ENCODE results near the gene RIPPLY2. TPM values are rescaled to one million over a fixed set of nuclear protein-coding genes. Genes with fewer than 3 reads are reported as not detected.

RIPPLY2 gene
- total RNA-seq, 4 donors from 2014 or later: 1.1 TPM; not detected in 3

GRCh38 chr6:83883240-83883639 is 30.1 kb downstream of the RIPPLY2 start:
- Histone ChIP-seq H3K27me3 (no peaks in the 10 kb centered on the region), H3K36me3 (no peaks in the 10 kb centered on the region), H3K4me1 (peaks cover 0 to 3% (median 0%) of the 10 kb centered on the region in 3 donors), H3K27ac (no peak overlapping the region), H3K9me3 (no peaks in the 10 kb centered on the region), H3K4me3 (no peak overlapping the region)
- TF ChIP-seq POLR2A (IDR thresholded peaks at IDR 0.05) (no peak), CTCF (IDR thresholded peaks at IDR 0.05) (no peak)
- no peak for DNase-seq
- intact Hi-C loops (cut with DNase I): loop anchor here (5.0 kb wide), 1 partner anchor 334 kb away; no protein-coding TSS in a partner anchor
- 39 to 55% methylated on average over 2 of the region's 2 CpGs for WGBS, 2 donors

GRCh38 chr6:83884523-83884922 is 31.4 kb downstream of the RIPPLY2 start:
- intact Hi-C loops (cut with DNase I): loop anchor here (5.0 kb wide), 1 partner anchor 333 kb away; no protein-coding TSS in a partner anchor
- WGBS, 2 donors: 4 to 6% methylated on average over 4 of the region's 4 CpGs
- Histone ChIP-seq H3K9me3 (no peaks in the 10 kb centered on the region), H3K27me3 (no peaks in the 10 kb centered on the region), H3K36me3 (no peaks in the 10 kb centered on the region), H3K4me1 (peaks cover 0 to 3% (median 0%) of the 10 kb centered on the region in 3 donors), H3K4me3 (no peak overlapping the region), H3K27ac (no peak overlapping the region)
- TF ChIP-seq CTCF (IDR thresholded peaks at IDR 0.05): peak; percentile 51 to 81 (median 68)
- no peak for TF ChIP-seq POLR2A (IDR thresholded peaks at IDR 0.05)
- DNase-seq: no peak

GRCh38 chr6:83885984-83886383 is 32.8 kb downstream of the RIPPLY2 start:
- no peaks in the 10 kb centered on the region for H3K9me3 ChIP-seq
- WGBS, 2 donors: 96% methylated on average over 2 of the region's 2 CpGs
- H3K4me1 ChIP-seq: peaks cover 0 to 3% (median 0%) of the 10 kb centered on the region in 3 donors
- H3K27me3 ChIP-seq: no peaks in the 10 kb centered on the region
- intact Hi-C loops (cut with DNase I): no loop called here
- no peak for DNase-seq
- TF ChIP-seq CTCF (IDR thresholded peaks at IDR 0.05) (no peak), POLR2A (IDR thresholded peaks at IDR 0.05) (no peak)
- no peak overlapping the region for H3K27ac ChIP-seq
- no peaks in the 10 kb centered on the region for H3K36me3 ChIP-seq
- no peak overlapping the region for H3K4me3 ChIP-seq

- Histone ChIP-seq H3K4me1 (peaks cover 0 to 2% (median 0%) of the 10 kb centered on the region in 3 donors), H3K27ac (no peak overlapping the region), H3K4me3 (no peak overlapping the region), H3K9me3 (no peaks in the 10 kb centered on the region), H3K36me3 (no peaks in the 10 kb centered on the region), H3K27me3 (no peaks in the 10 kb centered on the region)
- intact Hi-C loops (cut with DNase I): no loop called here
- TF ChIP-seq POLR2A (IDR thresholded peaks at IDR 0.05) (no peak), CTCF (IDR thresholded peaks at IDR 0.05) (no peak)
- 77 to 93% methylated on average over 1 of the region's 1 CpG for WGBS, 2 donors
- no peak for DNase-seq
Measured at GRCh38 chr6:83889621-83890020, 36.5 kb downstream of the RIPPLY2 start.

GRCh38 chr6:83890520-83890919 is 37.4 kb downstream of the RIPPLY2 start:
- intact Hi-C loops (cut with DNase I): no loop called here
- WGBS, 2 donors: 83 to 89% methylated on average over 4 of the region's 4 CpGs
- no peak overlapping the region for H3K4me3 ChIP-seq
- H3K27ac ChIP-seq: no peak overlapping the region
- H3K4me1 ChIP-seq: no peaks in the 10 kb centered on the region
- no peak for DNase-seq
- no peaks in the 10 kb centered on the region for H3K36me3 ChIP-seq
- no peaks in the 10 kb centered on the region for H3K27me3 ChIP-seq
- no peaks in the 10 kb centered on the region for H3K9me3 ChIP-seq
- TF ChIP-seq POLR2A (IDR thresholded peaks at IDR 0.05) (no peak), CTCF (IDR thresholded peaks at IDR 0.05) (no peak)
